OCI-LY7 (cell line): Measurements from ENCODE around the gene AMY2B.

Experiments used
- CTCF ChIP-seq: fragments of 200-600 bp; sonication (generic); conservative IDR thresholded peaks from 2 replicates; pipeline ENCODE4 v1.5.1; 2014; ENCODE audit warnings: mild to moderate bottlenecking, antibody characterized with exemption, low read length, moderate library complexity, mixed read lengths
- EZH2phosphoT487 ChIP-seq: fragments of 200-600 bp; sonication (generic); IDR thresholded peaks from 2 replicates; pipeline ENCODE4 v1.6.1; 2018; ENCODE audit warnings: low read depth, borderline replicate concordance, mild to moderate bottlenecking, mixed run types, antibody characterized with exemption, low read length, moderate library complexity, mixed read lengths

GRCh38 chr1:103541431-103541830 is 30.0 kb upstream of the AMY2B start:
- TF ChIP-seq CTCF (no peak), EZH2phosphoT487 (no peak)
